Prostate gland (tissue), 2 donors: ENCODE measurements around the gene DNAAF5. TPM values are rescaled to one million over a fixed set of nuclear protein-coding genes. Genes with fewer than 3 reads are reported as not detected.

Experiments used
- DNase-seq: peaks from one replicate; pipeline ENCODE4 v3.0.0-alpha.2; 2019; ENCODE audit warnings: low spot score
- H3K27ac ChIP-seq, 2 donors: fragments of 200-600 bp; sonication (generic); 2 replicates each; pipeline ENCODE4 v1.5.1; 2017 to 2019
- H3K27me3 ChIP-seq: fragments of 200-600 bp; sonication (generic); replicated peaks from 2 replicates; pipeline ENCODE4 v1.5.1; 2019; ENCODE audit not compliant: insufficient read depth
- H3K36me3 ChIP-seq, 2 donors: fragments of 200-600 bp; sonication (generic); 1 replicate in 1 of 2; 2 replicates in 1 of 2; pipeline versions ENCODE4 v1.5.1 to v1.8.1; 2017 to 2019
- H3K4me1 ChIP-seq: fragments of 200-600 bp; sonication (generic); replicated peaks from 2 replicates; pipeline ENCODE4 v1.5.1; 2019
- H3K4me3 ChIP-seq, 2 donors: fragments of 200-600 bp; sonication (generic); 2 replicates each; pipeline ENCODE4 v1.5.1; 2017 to 2019
- H3K9me3 ChIP-seq: fragments of 200-600 bp; sonication (generic); 2 replicates; pipeline ENCODE4 v1.5.1; 2017
- CTCF ChIP-seq, 4 experiments: fragments of 200-600 bp in 2 of 4; fragments of 450-650 bp in 2 of 4; sonication (generic) in 2 of 4; IDR thresholded peaks; 1 replicate in 3 of 4; 2 replicates in 1 of 4; pipeline ENCODE4 v1.5.1; 2016 to 2019; ENCODE audit warnings: antibody characterized with exemption in 4 of 4, mild to moderate bottlenecking in 2 of 4, moderate library complexity in 2 of 4
- POLR2A ChIP-seq: fragments of 450-650 bp; IDR thresholded peaks from one replicate; pipeline ENCODE4 v1.6.1; 2016; ENCODE audit warnings: antibody characterized with exemption, mild to moderate bottlenecking
- POLR2AphosphoS5 ChIP-seq: sonication (generic); formaldehyde crosslinking; IDR thresholded peaks from one replicate; pipeline ENCODE4 v1.6.1; 2017; ENCODE audit warnings: antibody characterized with exemption
- WGBS: methylation state at CpG from one replicate; pipeline ENCODE4 v1.1.5; 2018; 5-methylcytosine and 5-hydroxymethylcytosine counted together
- intact Hi-C: fragments of 100-400 bp; cut with DNase I; formaldehyde crosslinking; loops from one replicate; pipeline ENCODE4 v1.14.2; 2022
- total RNA-seq, 2 donors: library from RNA; depleted of rRNA; stranded (reverse); fragments of >200 nt; gene quantifications; one replicate each; pipeline ENCODE4 v1.1.0, GENCODE V29; 2016

The DNAAF5 gene
- total RNA-seq, 2 donors from 2014 or later: 30.8 to 52.0 TPM

GRCh38 chr7:778271-778967, 51.9 kb downstream of the DNAAF5 start:
- H3K27ac ChIP-seq: no peak overlapping the region
- intact Hi-C loops: no loop called here
- 84% methylated on average over 23 of the region's 23 CpGs for WGBS

GRCh38 chr7:778968-779451, 52.5 kb downstream of the DNAAF5 start:
- whole genome bisulfite sequencing: 40% methylated on average over 15 of the region's 15 CpGs
- Histone ChIP-seq H3K4me1 (no peaks in the 10 kb centered on the region), H3K27me3 (no peaks in the 10 kb centered on the region), H3K9me3 (no peaks in the 10 kb centered on the region), H3K36me3 (no peaks in the 10 kb centered on the region), H3K4me3 (no peak overlapping the region), H3K27ac (no peak overlapping the region)
- TF ChIP-seq CTCF (IDR thresholded peaks at IDR 0.05): no peak
- no peak for TF ChIP-seq POLR2AphosphoS5
- no peak for TF ChIP-seq POLR2A
- DNase-seq: no peak
- intact Hi-C loops: no loop called here

More at GRCh38 chr7:778271-778967, 51.9 kb downstream of the DNAAF5 start:
- Histone ChIP-seq H3K4me3 (no peak overlapping the region), H3K27me3 (no peaks in the 10 kb centered on the region), H3K4me1 (no peaks in the 10 kb centered on the region), H3K9me3 (no peaks in the 10 kb centered on the region), H3K36me3 (no peaks in the 10 kb centered on the region)
- DNase-seq: no peak
- TF ChIP-seq POLR2AphosphoS5 (no peak), CTCF (IDR thresholded peaks at IDR 0.05) (no peak), POLR2A (no peak)

- no peak for DNase-seq
- Histone ChIP-seq H3K4me3 (no peak overlapping the region), H3K36me3 (no peaks in the 10 kb centered on the region), H3K27ac (no peak overlapping the region), H3K9me3 (no peaks in the 10 kb centered on the region), H3K27me3 (no peaks in the 10 kb centered on the region), H3K4me1 (no peaks in the 10 kb centered on the region)
- no peak for TF ChIP-seq POLR2A
- TF ChIP-seq CTCF (IDR thresholded peaks at IDR 0.05): no peak
- no peak for TF ChIP-seq POLR2AphosphoS5
- intact Hi-C loops: no loop called here
- WGBS: 75% methylated on average over 9 of the region's 9 CpGs
These were observed 53.0 kb downstream of the DNAAF5 start for GRCh38 chr7:779480-779879.

GRCh38 chr7:780081-780480, 53.6 kb downstream of the DNAAF5 start:
- 91% methylated on average over 14 of the region's 14 CpGs for WGBS
- Histone ChIP-seq H3K4me1 (no peaks in the 10 kb centered on the region), H3K36me3 (no peaks in the 10 kb centered on the region), H3K9me3 (no peaks in the 10 kb centered on the region), H3K4me3 (no peak overlapping the region), H3K27ac (no peak overlapping the region), H3K27me3 (no peaks in the 10 kb centered on the region)
- DNase-seq: no peak
- intact Hi-C loops: no loop called here
- TF ChIP-seq CTCF (IDR thresholded peaks at IDR 0.05): no peak
- TF ChIP-seq POLR2AphosphoS5: no peak
- TF ChIP-seq POLR2A: no peak

- intact Hi-C loops: no loop called here
- WGBS: 95% methylated on average over 10 of the region's 10 CpGs
- Histone ChIP-seq H3K9me3 (no peaks in the 10 kb centered on the region), H3K27me3 (no peaks in the 10 kb centered on the region), H3K4me3 (no peak overlapping the region), H3K4me1 (no peaks in the 10 kb centered on the region), H3K27ac (no peak overlapping the region), H3K36me3 (no peaks in the 10 kb centered on the region)
- no peak for TF ChIP-seq CTCF (IDR thresholded peaks at IDR 0.05)
- DNase-seq: no peak
These were observed 54.0 kb downstream of the DNAAF5 start for GRCh38 chr7:780516-780915.
